Stimulated activated naive CD4-positive, alpha-beta T cell (primary cell): ENCODE measurements around the gene FAM83F.

Source experiments
- DNase-seq, 6 experiments: peaks; one replicate each; lab custom pipeline; 2025; lab: John Stamatoyannopoulos, UW

Gene FAM83F

GRCh38 chr22:40065981-40066380 lies 71.2 kb downstream of the FAM83F start:
- no peak for DNase-seq

GRCh38 chr22:40067639-40068038 lies 72.9 kb downstream of the FAM83F start:
- no peak for DNase-seq

- DNase-seq: no peak
These were observed 75.9 kb downstream of the FAM83F start for GRCh38 chr22:40070701-40071100.

GRCh38 chr22:40071720-40072119 lies 77.0 kb downstream of the FAM83F start:
- DNase-seq: no peak

GRCh38 chr22:40076702-40077645 lies 82.2 kb downstream of the FAM83F start:
- no peak for DNase-seq

- no peak for DNase-seq
These were observed 82.9 kb downstream of the FAM83F start for GRCh38 chr22:40077646-40078016.

- no peak for DNase-seq
These were observed 86.9 kb downstream of the FAM83F start for GRCh38 chr22:40081662-40082061.

GRCh38 chr22:40082184-40082583 lies 87.4 kb downstream of the FAM83F start:
- no peak for DNase-seq

- no peak for DNase-seq
These were observed 89.0 kb downstream of the FAM83F start for GRCh38 chr22:40083794-40084193.

- DNase-seq: no peak
These were observed 89.5 kb downstream of the FAM83F start for GRCh38 chr22:40084246-40084645.

GRCh38 chr22:40088818-40089217 lies 94.1 kb downstream of the FAM83F start:
- DNase-seq: no peak
